Measurements from ENCODE around the gene KRT35. TPM values are rescaled to one million over a fixed set of nuclear protein-coding genes. Genes with fewer than 3 reads are reported as not detected.

KRT35 gene
- total RNA-seq, 1 donor from 2014 or later: not detected

- H3K9me3 Mint-ChIP-seq (ENCODE audit: unreplicated experiment): no peaks in the 10 kb centered on the region
- H3K4me3 Mint-ChIP-seq (ENCODE audit: unreplicated experiment): no peak overlapping the region
- no peak for DNase-seq (ENCODE audit: low spot score)
- no peaks in the 10 kb centered on the region for H3K36me3 Mint-ChIP-seq (ENCODE audit: low read depth, unreplicated experiment)
- no peak for TF ChIP-seq CTCF (IDR thresholded peaks at IDR 0.05; ENCODE audit: unreplicated experiment)
- H3K27ac Mint-ChIP-seq (ENCODE audit: unreplicated experiment): no peak overlapping the region
- no peaks in the 10 kb centered on the region for H3K4me1 Mint-ChIP-seq (ENCODE audit: unreplicated experiment)
- peaks cover 9% of the 10 kb centered on the region for H3K27me3 Mint-ChIP-seq (ENCODE audit: unreplicated experiment)
Measured at GRCh38 chr17:41505809-41506767, 25.1 kb upstream of the KRT35 start.

- Mint-ChIP-seq H3K27me3 (ENCODE audit: unreplicated experiment) (peaks cover 10% of the 10 kb centered on the region), H3K4me3 (ENCODE audit: unreplicated experiment) (no peak within 1 kb of the TSS), H3K9me3 (ENCODE audit: unreplicated experiment) (no peaks in the 10 kb centered on the region), H3K27ac (ENCODE audit: unreplicated experiment) (no peak within 1 kb of the TSS), H3K36me3 (ENCODE audit: low read depth, unreplicated experiment) (no peaks in the 10 kb centered on the region), H3K4me1 (ENCODE audit: unreplicated experiment) (no peaks in the 10 kb centered on the region)
- DNase-seq (ENCODE audit: low spot score): no peak
- no peak for TF ChIP-seq CTCF (IDR thresholded peaks at IDR 0.05; ENCODE audit: unreplicated experiment)
Measured at GRCh38 chr17:41505007-41505808, 24.3 kb upstream of the KRT35 start, which contains the start of gene KRT13. KRT13 (minus strand) TSS chr17:41505612; CDS start chr17:41505550, 62 bp downstream.

- no peak overlapping the region for H3K27ac Mint-ChIP-seq (ENCODE audit: unreplicated experiment)
- H3K27me3 Mint-ChIP-seq (ENCODE audit: unreplicated experiment): peaks cover 13% of the 10 kb centered on the region
- H3K9me3 Mint-ChIP-seq (ENCODE audit: unreplicated experiment): no peaks in the 10 kb centered on the region
- TF ChIP-seq CTCF (IDR thresholded peaks at IDR 0.05; ENCODE audit: unreplicated experiment): no peak
- no peaks in the 10 kb centered on the region for H3K36me3 Mint-ChIP-seq (ENCODE audit: low read depth, unreplicated experiment)
- H3K4me3 Mint-ChIP-seq (ENCODE audit: unreplicated experiment): no peak overlapping the region
- no peak for DNase-seq (ENCODE audit: low spot score)
- peaks cover 3% of the 10 kb centered on the region for H3K4me1 Mint-ChIP-seq (ENCODE audit: unreplicated experiment)
Measured at GRCh38 chr17:41504246-41504977, 23.5 kb upstream of the KRT35 start.

- Mint-ChIP-seq H3K36me3 (ENCODE audit: low read depth, unreplicated experiment) (peaks cover 2% of the 10 kb centered on the region), H3K4me3 (ENCODE audit: unreplicated experiment) (no peak overlapping the region), H3K27ac (ENCODE audit: unreplicated experiment) (no peak overlapping the region), H3K9me3 (ENCODE audit: unreplicated experiment) (no peaks in the 10 kb centered on the region), H3K4me1 (ENCODE audit: unreplicated experiment) (peaks cover 3% of the 10 kb centered on the region), H3K27me3 (ENCODE audit: unreplicated experiment) (peaks cover 18% of the 10 kb centered on the region)
- no peak for DNase-seq (ENCODE audit: low spot score)
- no peak for TF ChIP-seq CTCF (IDR thresholded peaks at IDR 0.05; ENCODE audit: unreplicated experiment)
Measured at GRCh38 chr17:41503202-41503601, 22.3 kb upstream of the KRT35 start.

All from endothelial cell (in vitro differentiated cells).